ENCODE data around the gene EPYC.

- TF ChIP-seq CTCF (IDR thresholded peaks at IDR 0.05) (no peak), EZH2 (IDR thresholded peaks at IDR 0.05; ENCODE audit: borderline replicate concordance, insufficient read depth, low read depth, low read length, poor library complexity, severe bottlenecking) (no peak)
Measured at GRCh38 chr12:90958347-90958746, 46.4 kb downstream of the EPYC start.
